ENCODE results near the gene SEPTIN3. TPM values are rescaled to one million over a fixed set of nuclear protein-coding genes. Genes with fewer than 3 reads are reported as not detected.

SEPTIN3 gene
- total RNA-seq, 1 experiment from 2014 or later = 3.9 TPM

GRCh38 chr22:41995211-41995610 is 26.0 kb downstream of the SEPTIN3 start:
- intact Hi-C loops (cut with micrococcal nuclease; ENCODE audit: unreplicated experiment) (no loop called here), in situ Hi-C loops (cut with HindIII; ENCODE audit: low pct_unique_long_range_greater_than_20kb, low sequenced_read_pairs) (no loop called here)
- Histone ChIP-seq H3K4me1 (ENCODE audit: control insufficient read depth, insufficient read depth, low read length) (no peaks in the 10 kb centered on the region), H3K9me3 (ENCODE audit: control insufficient read depth, insufficient read depth, low read depth, low read length) (no peaks in the 10 kb centered on the region), H3K27me3 (ENCODE audit: control insufficient read depth, insufficient read depth, low read length) (no peaks in the 10 kb centered on the region), H3K27ac (ENCODE audit: low read length) (no peak overlapping the region), H3K4me3 (ENCODE audit: low read depth in 2 of 2, low read length in 2 of 2) (no peak overlapping the region), H3K36me3 (ENCODE audit: control insufficient read depth, insufficient read depth, low read length) (no peaks in the 10 kb centered on the region)
- ChIA-PET POLR2A (no interaction called here), CTCF (no interaction called here)
- ATAC-seq (no peak), DNase-seq (ENCODE audit: low read depth, low spot score) (no peak)
- TF ChIP-seq TCF7L2 (IDR thresholded peaks at IDR 0.05; ENCODE audit: low read depth, low read length) (no peak), SIN3A (IDR thresholded peaks at IDR 0.05; ENCODE audit: borderline replicate concordance, insufficient read depth, low read depth, low read length) (no peak), CTCF (IDR thresholded peaks at IDR 0.05) (no peak), REST (IDR thresholded peaks at IDR 0.05; ENCODE audit: insufficient read depth in 1 of 2, low read depth in 2 of 2, low read length in 1 of 2) (no peak), POLR2AphosphoS5 (IDR thresholded peaks at IDR 0.05; ENCODE audit: low read depth, low read length) (no peak)
- no TSS peak for BruUV-seq (replicated peaks)

- CTCF ChIA-PET = no interaction called here
- Histone ChIP-seq H3K4me1 (ENCODE audit: control insufficient read depth, insufficient read depth, low read length) (no peaks in the 10 kb centered on the region), H3K36me3 (ENCODE audit: control insufficient read depth, insufficient read depth, low read length) (no peaks in the 10 kb centered on the region), H3K9me3 (ENCODE audit: control insufficient read depth, insufficient read depth, low read depth, low read length) (no peaks in the 10 kb centered on the region), H3K27ac (ENCODE audit: low read length) (no peak overlapping the region), H3K27me3 (ENCODE audit: control insufficient read depth, insufficient read depth, low read length) (no peaks in the 10 kb centered on the region), H3K4me3 (ENCODE audit: low read depth in 2 of 2, low read length in 2 of 2) (no peak overlapping the region)
- POLR2A ChIA-PET = no interaction called here
- TF ChIP-seq SIN3A (IDR thresholded peaks at IDR 0.05; ENCODE audit: borderline replicate concordance, insufficient read depth, low read depth, low read length) (no peak), CTCF (IDR thresholded peaks at IDR 0.05) (no peak), REST (IDR thresholded peaks at IDR 0.05; ENCODE audit: insufficient read depth in 1 of 2, low read depth in 2 of 2, low read length in 1 of 2) (no peak)
- intact Hi-C loops (cut with micrococcal nuclease; ENCODE audit: unreplicated experiment) = no loop called here
- no TSS peak for BruUV-seq (replicated peaks)
- in situ Hi-C loops (cut with HindIII; ENCODE audit: low pct_unique_long_range_greater_than_20kb, low sequenced_read_pairs) = no loop called here
- ATAC-seq (no peak), DNase-seq (ENCODE audit: low read depth, low spot score) (no peak)
Observed at GRCh38 chr22:41996826-41997225, 27.6 kb downstream of the SEPTIN3 start.
